ENCODE measurements around the gene C21orf58. TPM values are rescaled to one million over a fixed set of nuclear protein-coding genes. Genes with fewer than 3 reads are reported as not detected.

The C21orf58 gene
- total RNA-seq, 3 donors from 2014 or later (not counting 1 experiment from before 2014, with no cell fraction given), result 4.0 to 8.9 (median 5.2) TPM

GRCh38 chr21:46301759-46302158, 21.9 kb downstream of the C21orf58 start:
- peaks cover 0 to 4% of the 10 kb centered on the region in 2 donors for H3K27me3 Mint-ChIP-seq (ENCODE audit: low read depth in 2 of 2)
- H3K4me3 Mint-ChIP-seq, result no peak overlapping the region
- ATAC-seq, result no peak

DNA sequence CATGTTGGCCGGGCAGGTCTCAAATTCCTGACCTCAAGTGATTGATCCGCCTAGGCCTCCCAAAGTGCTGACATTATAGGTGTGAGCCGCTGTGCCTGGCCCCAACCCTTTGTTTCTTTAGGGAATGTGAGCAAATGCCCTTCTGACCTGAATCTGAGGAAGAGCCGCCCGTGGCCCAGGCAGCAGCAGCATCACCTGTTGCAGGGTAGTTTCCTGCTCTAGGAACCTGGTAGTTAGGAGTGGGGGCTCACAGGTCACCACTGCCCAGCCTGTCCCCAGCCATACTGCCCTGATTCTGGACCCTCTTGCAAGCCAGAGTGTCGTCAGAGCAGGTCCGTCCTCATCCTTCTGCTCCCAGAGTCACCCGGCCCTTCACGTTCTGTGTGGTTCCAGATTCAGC, 24.5 kb downstream of the C21orf58 start:
- DNase-seq (no peak), ATAC-seq (no peak)
- Histone ChIP-seq H3K4me1 (ENCODE audit: control insufficient read depth, insufficient read depth, low read length) (peaks cover 22% of the 10 kb centered on the region), H3K9me3 (ENCODE audit: control insufficient read depth, insufficient read depth, low read length) (no peaks in the 10 kb centered on the region), H3K27ac (ENCODE audit: low read length) (no peak overlapping the region), H3K36me3 (ENCODE audit: control insufficient read depth, insufficient read depth, low read length) (no peaks in the 10 kb centered on the region), H3K4me3 (ENCODE audit: low read length) (no peak overlapping the region), H3K27me3 (ENCODE audit: control insufficient read depth, insufficient read depth, low read length) (peaks cover 3% of the 10 kb centered on the region)
- TF ChIP-seq CTCF (IDR thresholded peaks at IDR 0.05), result no peak
- intact Hi-C loops (cut with micrococcal nuclease), result no loop called here
- peaks cover 6 to 15% of the 10 kb centered on the region in 2 donors for H3K4me1 Mint-ChIP-seq
- peak overlapping the region; percentile 75 for H3K4me3 Mint-ChIP-seq
- WGBS (ENCODE audit: insufficient coverage), result 94% methylated on average over 9 of the region's 9 CpGs
- no peaks in the 10 kb centered on the region for H3K9me3 Mint-ChIP-seq
- H3K36me3 Mint-ChIP-seq, result no peaks in the 10 kb centered on the region
- no peak overlapping the region for H3K27ac Mint-ChIP-seq
- peaks cover 0 to 4% of the 10 kb centered on the region in 2 donors for H3K27me3 Mint-ChIP-seq (ENCODE audit: low read depth in 2 of 2)

More at GRCh38 chr21:46301759-46302158, 21.9 kb downstream of the C21orf58 start:
- Histone ChIP-seq H3K4me1 (ENCODE audit: control insufficient read depth, insufficient read depth, low read length) (peaks cover 11% of the 10 kb centered on the region), H3K9me3 (ENCODE audit: control insufficient read depth, insufficient read depth, low read length) (no peaks in the 10 kb centered on the region), H3K27ac (ENCODE audit: low read length) (no peak overlapping the region), H3K27me3 (ENCODE audit: control insufficient read depth, insufficient read depth, low read length) (peaks cover 3% of the 10 kb centered on the region), H3K4me3 (ENCODE audit: low read length) (no peak overlapping the region), H3K36me3 (ENCODE audit: control insufficient read depth, insufficient read depth, low read length) (no peaks in the 10 kb centered on the region)
- TF ChIP-seq CTCF (IDR thresholded peaks at IDR 0.05), result no peak
- 96% methylated on average over 14 of the region's 14 CpGs for WGBS (ENCODE audit: insufficient coverage)
- peaks cover 5 to 6% of the 10 kb centered on the region in 2 donors for H3K4me1 Mint-ChIP-seq
- intact Hi-C loops (cut with micrococcal nuclease), result no loop called here
- DNase-seq, result no peak
- no peak overlapping the region for H3K27ac Mint-ChIP-seq
- H3K9me3 Mint-ChIP-seq, result no peaks in the 10 kb centered on the region
- peaks cover 7% of the 10 kb centered on the region for H3K36me3 Mint-ChIP-seq

DNA sequence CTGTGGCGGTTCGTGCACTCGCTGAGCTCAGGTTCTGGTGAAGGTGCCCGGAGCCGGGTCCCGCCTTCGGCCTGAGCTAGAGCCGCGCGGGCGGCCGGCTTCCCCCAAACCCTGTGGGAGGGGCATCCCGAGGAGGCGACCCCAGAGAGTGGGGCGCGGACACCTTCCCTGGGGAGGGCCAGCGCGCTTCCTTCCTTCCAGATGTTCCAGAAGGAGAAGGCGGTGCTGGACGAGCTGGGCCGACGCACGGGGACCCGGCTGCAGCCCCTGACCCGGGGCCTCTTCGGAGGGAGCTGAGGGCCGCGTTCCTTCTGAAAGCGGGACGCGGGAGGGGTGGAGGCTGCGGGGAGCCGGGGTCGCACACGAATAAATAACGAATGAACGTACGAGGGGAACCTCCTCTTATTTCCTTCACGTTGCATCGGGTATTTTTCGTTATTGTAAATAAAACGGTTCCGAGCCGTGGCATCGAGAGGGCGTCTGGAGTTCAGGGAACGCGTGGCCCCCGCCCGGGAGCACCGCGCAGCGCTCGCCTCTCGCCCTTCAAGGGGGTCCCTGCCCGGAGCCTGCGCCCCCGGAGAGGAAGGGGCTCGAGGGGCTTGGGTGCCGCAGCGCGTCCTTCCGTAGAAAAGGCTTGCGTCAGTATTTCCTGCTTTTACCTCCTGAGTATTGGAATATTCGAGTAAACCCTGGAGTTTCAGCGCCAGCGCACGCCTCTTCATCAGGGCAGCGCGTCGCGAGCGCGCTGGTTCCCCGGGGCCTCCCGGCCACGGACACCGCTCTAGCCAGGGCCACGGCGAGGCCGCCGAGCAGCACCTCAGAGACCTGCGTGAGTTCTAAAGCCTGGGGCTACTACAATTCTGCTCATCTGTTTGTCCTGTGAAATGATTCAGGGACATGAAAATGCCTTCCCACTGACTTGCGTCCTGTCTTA, 26.1 kb downstream of the C21orf58 start:
- H3K36me3 Mint-ChIP-seq, result no peaks in the 10 kb centered on the region
- Histone ChIP-seq H3K27me3 (ENCODE audit: control insufficient read depth, insufficient read depth, low read length) (peaks cover 3% of the 10 kb centered on the region), H3K9me3 (ENCODE audit: control insufficient read depth, insufficient read depth, low read length) (no peaks in the 10 kb centered on the region), H3K36me3 (ENCODE audit: control insufficient read depth, insufficient read depth, low read length) (no peaks in the 10 kb centered on the region), H3K27ac (ENCODE audit: low read length) (no peak overlapping the region), H3K4me3 (ENCODE audit: low read length) (peak overlapping the region; percentile 50), H3K4me1 (ENCODE audit: control insufficient read depth, insufficient read depth, low read length) (peaks cover 22% of the 10 kb centered on the region)
- TF ChIP-seq CTCF (IDR thresholded peaks at IDR 0.05), result no peak
- H3K4me3 Mint-ChIP-seq, result peak overlapping the region; percentile 87
- 6% methylated on average over 84 of the region's 84 CpGs for WGBS (ENCODE audit: insufficient coverage)
- DNase-seq (no peak), ATAC-seq (peak in 1 of 3 donors; percentile 21)
- peaks cover 0 to 4% of the 10 kb centered on the region in 2 donors for H3K27me3 Mint-ChIP-seq (ENCODE audit: low read depth in 2 of 2)
- peaks cover 6 to 15% of the 10 kb centered on the region in 2 donors for H3K4me1 Mint-ChIP-seq
- intact Hi-C loops (cut with micrococcal nuclease), result no loop called here
- no peaks in the 10 kb centered on the region for H3K9me3 Mint-ChIP-seq
- peak overlapping the region in 1 of 2 donors; percentile 58 for H3K27ac Mint-ChIP-seq

All from natural killer cell (primary cell).